ENCODE data around the gene CACYBP. TPM values are rescaled to one million over a fixed set of nuclear protein-coding genes. Genes with fewer than 3 reads are reported as not detected.

CACYBP gene
- total and polyA plus RNA-seq, 2 of the 13 experiments (the other 11 are each of a cell fraction or from before 2014, with no cell fraction given): 18.4 to 183 TPM

GRCh38 chr1:174999936-175000696, at the start of gene CACYBP (continued):
- TF ChIP-seq, protein P1, sequence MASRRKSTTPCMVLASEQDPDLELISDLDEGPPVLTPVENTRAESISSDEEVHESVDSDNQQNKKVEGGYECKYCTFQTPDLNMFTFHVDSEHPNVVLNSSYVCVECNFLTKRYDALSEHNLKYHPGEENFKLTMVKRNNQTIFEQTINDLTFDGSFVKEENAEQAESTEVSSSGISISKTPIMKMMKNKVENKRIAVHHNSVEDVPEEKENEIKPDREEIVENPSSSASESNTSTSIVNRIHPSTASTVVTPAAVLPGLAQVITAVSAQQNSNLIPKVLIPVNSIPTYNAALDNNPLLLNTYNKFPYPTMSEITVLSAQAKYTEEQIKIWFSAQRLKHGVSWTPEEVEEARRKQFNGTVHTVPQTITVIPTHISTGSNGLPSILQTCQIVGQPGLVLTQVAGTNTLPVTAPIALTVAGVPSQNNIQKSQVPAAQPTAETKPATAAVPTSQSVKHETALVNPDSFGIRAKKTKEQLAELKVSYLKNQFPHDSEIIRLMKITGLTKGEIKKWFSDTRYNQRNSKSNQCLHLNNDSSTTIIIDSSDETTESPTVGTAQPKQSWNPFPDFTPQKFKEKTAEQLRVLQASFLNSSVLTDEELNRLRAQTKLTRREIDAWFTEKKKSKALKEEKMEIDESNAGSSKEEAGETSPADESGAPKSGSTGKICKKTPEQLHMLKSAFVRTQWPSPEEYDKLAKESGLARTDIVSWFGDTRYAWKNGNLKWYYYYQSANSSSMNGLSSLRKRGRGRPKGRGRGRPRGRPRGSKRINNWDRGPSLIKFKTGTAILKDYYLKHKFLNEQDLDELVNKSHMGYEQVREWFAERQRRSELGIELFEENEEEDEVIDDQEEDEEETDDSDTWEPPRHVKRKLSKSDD (CRISPR knock-in tag; IDR thresholded peaks at IDR 0.05; ENCODE audit: low read depth): peak; percentile 16; the same call in 1 of the 2 replicates
- TF ChIP-seq REL (CRISPR knock-in tag; conservative IDR thresholded peaks at IDR 0.05): peak; percentile 99
- no peak for TF ChIP-seq ZNF75D (CRISPR knock-in tag; IDR thresholded peaks at IDR 0.05; ENCODE audit: borderline replicate concordance)
- TF ChIP-seq MED1 (CRISPR knock-in tag; IDR thresholded peaks at IDR 0.05): peak; percentile 37; the same call in 1 of the 2 replicates
- peak; percentile 30 for TF ChIP-seq CBX1 (IDR thresholded peaks at IDR 0.05; ENCODE audit: low read depth)
- TF ChIP-seq ZNF414 (CRISPR knock-in tag; IDR thresholded peaks at IDR 0.05): peak; percentile 78
- peak; percentile 34; the same call in 1 of the 2 replicates for TF ChIP-seq SATB2 (CRISPR knock-in tag; IDR thresholded peaks at IDR 0.05)
- peak; percentile 49 for TF ChIP-seq PHF8 (CRISPR knock-in tag; IDR thresholded peaks at IDR 0.05)
- TF ChIP-seq PCBP1 (IDR thresholded peaks at IDR 0.05; ENCODE audit: borderline replicate concordance, low read depth, low read length): no peak
- peak; percentile 97 for TF ChIP-seq ZNF451 (CRISPR knock-in tag; IDR thresholded peaks at IDR 0.05)
- TF ChIP-seq ZNF253 (CRISPR knock-in tag; IDR thresholded peaks at IDR 0.05; ENCODE audit: borderline replicate concordance): 0 out of 2 replicates have a peak, but pooled peaks have one; percentile 33
- TF ChIP-seq TGIF2 (CRISPR knock-in tag; IDR thresholded peaks at IDR 0.05): peak; percentile 62
- TF ChIP-seq ASH2L (IDR thresholded peaks at IDR 0.05; ENCODE audit: insufficient read length, low read depth, low read length): peak; percentile 58

Data from HepG2 (cell line).